ENCODE data around the gene CRELD1. TPM values are rescaled to one million over a fixed set of nuclear protein-coding genes. Genes with fewer than 3 reads are reported as not detected.
"Not testable (repeated sequence)": the region's sequence is repeated elsewhere in the genome, so short reads cannot be mapped to it uniquely, and the experiment has no call there.

Gene CRELD1
- total and polyA plus RNA-seq, 2 of the 13 experiments (the other 11 are each of a cell fraction or from before 2014, with no cell fraction given): 27.1 to 61.9 TPM

GRCh38 chr3:9900965-9901415, 32.6 kb upstream of the CRELD1 start (continued):
- TF ChIP-seq ZNF280D (CRISPR knock-in tag; IDR thresholded peaks at IDR 0.05) (peak; percentile 100), ZNF615 (CRISPR knock-in tag; IDR thresholded peaks at IDR 0.05; ENCODE audit: borderline replicate concordance) (0 out of 2 replicates have a peak, but pooled peaks have one; percentile 57), SALL1 (CRISPR knock-in tag; IDR thresholded peaks at IDR 0.05) (peak; percentile 76), ZNF264 (CRISPR knock-in tag; IDR thresholded peaks at IDR 0.05) (0 out of 2 replicates have a peak, but pooled peaks have one; percentile 62), PHF21A (CRISPR knock-in tag; IDR thresholded peaks at IDR 0.05) (peak; percentile 57), ZNF543 (CRISPR knock-in tag; IDR thresholded peaks at IDR 0.05) (0 out of 2 replicates have a peak, but pooled peaks have one; percentile 31), HDAC1 (CRISPR knock-in tag; IDR thresholded peaks at IDR 0.05) (peak; percentile 88), PATZ1 (CRISPR knock-in tag; IDR thresholded peaks at IDR 0.05) (peak; percentile 7; the same call in 1 of the 2 replicates), RXRB (CRISPR knock-in tag; IDR thresholded peaks at IDR 0.05; ENCODE audit: borderline replicate concordance) (peak; percentile 48; the same call in 1 of the 2 replicates), ISL2 (CRISPR knock-in tag; IDR thresholded peaks at IDR 0.05) (peak; percentile 56; the same call in 1 of the 2 replicates), TARDBP (CRISPR knock-in tag; IDR thresholded peaks at IDR 0.05) (peak; percentile 37; the same call in 1 of the 2 replicates), ZFP1 (CRISPR knock-in tag; IDR thresholded peaks at IDR 0.05) (peak; percentile 85), NKX3-1 (CRISPR knock-in tag; IDR thresholded peaks at IDR 0.05) (0 out of 2 replicates have a peak, but pooled peaks have one; percentile 50), GMEB1 (CRISPR knock-in tag; IDR thresholded peaks at IDR 0.05; ENCODE audit: borderline replicate concordance) (peak; percentile 36; the same call in 1 of the 2 replicates), TCF12 (CRISPR knock-in tag; IDR thresholded peaks at IDR 0.05) (peak; percentile 81; the same call in 1 of the 2 replicates), CREM (IDR thresholded peaks at IDR 0.05) (peak; percentile 71), ZNF670 (CRISPR knock-in tag; IDR thresholded peaks at IDR 0.05; ENCODE audit: borderline replicate concordance) (0 out of 2 replicates have a peak, but pooled peaks have one; percentile 19), FOSL2 (CRISPR knock-in tag; IDR thresholded peaks at IDR 0.05) (peak; percentile 66), HDAC2 (CRISPR knock-in tag; IDR thresholded peaks at IDR 0.05) (peak; percentile 91), SIX1 (CRISPR knock-in tag; IDR thresholded peaks at IDR 0.05; ENCODE audit: borderline replicate concordance) (peak; percentile 42; the same call in 1 of the 2 replicates), GABPB1 (CRISPR knock-in tag; IDR thresholded peaks at IDR 0.05) (peak; percentile 38), NONO (CRISPR knock-in tag; conservative IDR thresholded peaks at IDR 0.05) (peak; percentile 65), KDM1A (CRISPR knock-in tag; IDR thresholded peaks at IDR 0.05) (peak; percentile 99), ZNF652 (CRISPR knock-in tag; IDR thresholded peaks at IDR 0.05; ENCODE audit: borderline replicate concordance, low read depth) (peak; percentile 95)
- TF ChIP-seq TCF12 (IDR thresholded peaks at IDR 0.05); CREM (CRISPR knock-in tag; IDR thresholded peaks at IDR 0.05); NONO (IDR thresholded peaks at IDR 0.05): not testable (repeated sequence)
